HepG2 (cell line): Measurements from ENCODE around the gene CTSG. TPM values are rescaled to one million over a fixed set of nuclear protein-coding genes. Genes with fewer than 3 reads are reported as not detected.

Source experiments
- ATAC-seq: fragments of 200-7000 bp; cut with Tn5 transposase; 3 replicates; pipeline ENCODE4 v1.9.1; 2020; ENCODE audit warnings: mild to moderate bottlenecking, moderate library complexity
- BruUV-seq: library from RNA; stranded (reverse); fragments of 400-500 nt; replicated peaks from 2 replicates; lab custom pipeline; 2021; lab: Mats Ljungman, UMichigan
- CTCF ChIA-PET: fragments of 300-600 bp; formaldehyde crosslinking; extraction: SDS; loops from one replicate; lab custom pipeline; 2021; ENCODE audit warnings: low total read pairs, inconsistent platforms, low intra/inter-chr PET ratio; lab: Yijun Ruan, JAX
- POLR2A ChIA-PET: fragments of 350-600 bp; sonication (Branson Sonifier 250); formaldehyde crosslinking; loops from one replicate; lab custom pipeline; 2020; ENCODE audit warnings: antibody characterized with exemption, inconsistent platforms; lab: Yijun Ruan, JAX
- DNase-seq: peaks from one replicate; pipeline ENCODE4 v3.0.0-alpha.2; 2015; ENCODE audit warnings: low spot score
- FAIRE-seq: peaks from 3 replicates; lab custom pipeline; 2011; peaks lifted over from hg19 to GRCh38; lab: Jason Lieb, UNC
- H2AFZ ChIP-seq: one replicate; pipeline ENCODE4 v1.6.1; 2011; ENCODE audit warnings: low read length, inconsistent platforms
- H3K27ac ChIP-seq: fragments of 300-600 bp; 3 replicates; pipeline ENCODE4 v1.8.0; 2011; ENCODE audit warnings: mixed run types, mild to moderate bottlenecking, mixed read lengths, low read length, inconsistent platforms; ENCODE audit not compliant: insufficient read depth; ENCODE audit errors: extremely low read length
- H3K27me3 ChIP-seq, 2 experiments: fragments of 200-600 bp in 1 of 2; 2 replicates in 1 of 2; 3 replicates in 1 of 2; pipeline versions ENCODE4 v1.6.0 to v1.8.0; 2011; ENCODE audit warnings: low read length in 2 of 2, mild to moderate bottlenecking in 2 of 2, moderate library complexity in 2 of 2, inconsistent platforms in 1 of 2; ENCODE audit not compliant: insufficient read depth in 2 of 2, control insufficient read depth in 1 of 2
- H3K36me3 ChIP-seq, 2 experiments: fragments of 200-600 bp in 1 of 2; replicated peaks in 1 of 2; 2 replicates in 1 of 2; 3 replicates in 1 of 2; pipeline versions ENCODE4 v1.5.1 to v1.8.0; 2011; ENCODE audit warnings: low read length in 2 of 2, inconsistent platforms in 1 of 2; ENCODE audit not compliant: insufficient read depth in 2 of 2, control insufficient read depth in 1 of 2
- H3K4me1 ChIP-seq: 2 replicates; pipeline ENCODE4 v1.5.1; 2012; ENCODE audit warnings: low read length, inconsistent platforms; ENCODE audit not compliant: insufficient read depth
- H3K4me2 ChIP-seq: 2 replicates; pipeline ENCODE4 v1.6.0; 2011; ENCODE audit warnings: low read depth, low read length, inconsistent platforms
- H3K4me3 ChIP-seq, 3 experiments: fragments of 200-600 bp in 1 of 3; sonication (generic), shearing (Covaris generic) in 1 of 3; replicated peaks in 1 of 3; 2 replicates each; pipeline ENCODE4 v1.5.1; 2011 to 2016; ENCODE audit warnings: low read length in 3 of 3, inconsistent platforms in 2 of 3, low read depth in 2 of 3, mild to moderate bottlenecking in 2 of 3, control low read depth in 1 of 3, mixed read lengths in 1 of 3; ENCODE audit not compliant: insufficient read depth in 1 of 3
- H3K79me2 ChIP-seq: one replicate; pipeline ENCODE4 v1.6.1; 2011; ENCODE audit warnings: low read length, inconsistent platforms; ENCODE audit not compliant: insufficient read depth
- H3K9ac ChIP-seq: 2 replicates; pipeline ENCODE4 v1.6.0; 2011; ENCODE audit warnings: mild to moderate bottlenecking, low read depth, low read length, inconsistent platforms; ENCODE audit not compliant: insufficient read depth
- H3K9me3 ChIP-seq: 2 replicates; pipeline ENCODE4 v1.5.1; 2012; ENCODE audit warnings: mild to moderate bottlenecking, low read length
- H4K20me1 ChIP-seq: 2 replicates; pipeline ENCODE4 v1.6.0; 2011; ENCODE audit warnings: inconsistent platforms, mild to moderate bottlenecking, low read length, moderate library complexity; ENCODE audit not compliant: insufficient read depth
- HMGXB3 ChIP-seq: sonication (generic); formaldehyde crosslinking; IDR thresholded peaks from 2 replicates; pipeline ENCODE4 v1.4.0; 2020; ENCODE audit warnings: missing genetic modification reagents, borderline replicate concordance
- HOXD1 ChIP-seq: sonication (generic); formaldehyde crosslinking; IDR thresholded peaks from 2 replicates; pipeline ENCODE4 v1.5.0; 2020; ENCODE audit warnings: missing genetic modification reagents
- MAF1 ChIP-seq: sonication (generic); formaldehyde crosslinking; IDR thresholded peaks from 2 replicates; pipeline ENCODE4 v1.5.0; 2020; ENCODE audit warnings: missing genetic modification reagents, borderline replicate concordance
- NRL ChIP-seq: sonication (generic); formaldehyde crosslinking; IDR thresholded peaks from 2 replicates; pipeline ENCODE4 v1.5.0; 2020; ENCODE audit warnings: missing genetic modification reagents, mild to moderate bottlenecking, moderate library complexity, borderline replicate concordance
- SOX13 ChIP-seq, 3 experiments: fragments of 450-650 bp in 1 of 3; sonication (generic) in 1 of 3; formaldehyde crosslinking in 1 of 3; IDR thresholded peaks in 2 of 3; conservative IDR thresholded peaks in 1 of 3; 2 replicates each; pipeline versions ENCODE4 v1.5.0 to v1.6.1; 2016 to 2020; ENCODE audit warnings: antibody characterized with exemption in 1 of 3, mild to moderate bottlenecking in 1 of 3, missing compliant biosample characterization in 1 of 3, missing genetic modification reagents in 1 of 3, moderate library complexity in 1 of 3
- YEATS4 ChIP-seq: sonication (generic); formaldehyde crosslinking; IDR thresholded peaks from 2 replicates; pipeline ENCODE4 v1.4.0; 2020; ENCODE audit warnings: missing genetic modification reagents, borderline replicate concordance
- ZBTB43 ChIP-seq: sonication (generic); formaldehyde crosslinking; conservative IDR thresholded peaks from 2 replicates; pipeline ENCODE4 v1.4.0; 2020; ENCODE audit warnings: missing genetic modification reagents
- ZFP36L1 ChIP-seq: sonication (generic); formaldehyde crosslinking; IDR thresholded peaks from 2 replicates; pipeline ENCODE4 v1.8.0; 2022; ENCODE audit warnings: mild to moderate bottlenecking, missing genetic modification reagents, moderate library complexity
- WGBS: methylation state at CpG from one replicate; pipeline ENCODE4 v1.1.6; 2017; ENCODE audit warnings: low lambda C conversion rate; 5-methylcytosine and 5-hydroxymethylcytosine counted together
- in situ Hi-C: cut with HindIII; loops from 2 replicates; pipeline ENCODE4 v1.10.0; 2017; ENCODE audit warnings: low pct_unique_long_range_greater_than_20kb; ENCODE audit not compliant: extremely low pct_ligation_motif_present
- intact Hi-C: fragments of 100-400 bp; cut with micrococcal nuclease; formaldehyde crosslinking; loops from one replicate; pipeline ENCODE4 v1.10.0; 2022; ENCODE audit not compliant: unreplicated experiment
- polyA plus RNA-seq, 8 experiments: library from polyadenylated mRNA; depleted of rRNA in 3 of 8; stranded (reverse) in 7 of 8; unstranded in 1 of 8; fragments of >200 nt; fragmentation: Illumina TruSeq in 4 of 8; extraction: Trizol in 4 of 8; gene quantifications; 2 replicates each; pipeline versions ENCODE4 v1.2.1 to v1.2.3, GENCODE V29; 2011 to 2016; ENCODE audit warnings: low read depth in 4 of 8, missing spikeins in 1 of 8, mixed read lengths in 1 of 8; ENCODE audit not compliant: insufficient read depth in 1 of 8
- total RNA-seq, 5 experiments: library from RNA; depleted of rRNA; stranded (reverse); fragments of >200 nt; fragmentation: Illumina TruSeq; extraction: Trizol; gene quantifications; 2 replicates each; pipeline ENCODE4 v1.2.3, GENCODE V29; 2016; ENCODE audit warnings: low read depth in 1 of 5

The CTSG gene
- total and polyA plus RNA-seq, 2 of the 13 experiments (the other 11 are each of a cell fraction or from before 2014, with no cell fraction given): not detected

- Histone ChIP-seq H3K27ac (no peak overlapping the region), H2AFZ (no peak overlapping the region), H3K36me3 (no peaks in the 10 kb centered on the region), H3K4me3 (no peak overlapping the region), H3K79me2 (no peaks in the 10 kb centered on the region), H3K9me3 (no peaks in the 10 kb centered on the region), H3K27me3 (no peaks in the 10 kb centered on the region), H4K20me1 (no peaks in the 10 kb centered on the region), H3K9ac (no peak overlapping the region), H3K4me1 (no peaks in the 10 kb centered on the region), H3K4me2 (no peak overlapping the region)
- BruUV-seq: no TSS peak
- ATAC-seq (no peak), FAIRE-seq (no peak), DNase-seq (no peak)
- no peak for TF ChIP-seq HMGXB3 (CRISPR knock-in tag)
- TF ChIP-seq HOXD1 (CRISPR knock-in tag): no peak
- no peak for TF ChIP-seq MAF1 (CRISPR knock-in tag)
- TF ChIP-seq ZFP36L1 (CRISPR knock-in tag): no peak
- TF ChIP-seq ZBTB43 (CRISPR knock-in tag): no peak
- no peak for TF ChIP-seq SOX13 (IDR thresholded peaks at IDR 0.05)
- TF ChIP-seq SOX13 (CRISPR knock-in tag; conservative IDR thresholded peaks at IDR 0.05 in 1 of 2, IDR thresholded peaks at IDR 0.05 in 1 of 2): no peak
- TF ChIP-seq YEATS4 (CRISPR knock-in tag): no peak
- TF ChIP-seq NRL (CRISPR knock-in tag): no peak
- in situ Hi-C loops (no loop called here), intact Hi-C loops (no loop called here)
- ChIA-PET CTCF (no interaction called here), POLR2A (no interaction called here)
- 51% methylated on average over 2 of the region's 2 CpGs for WGBS
Measured at GRCh38 chr14:24613747-24614146, 37.7 kb upstream of the CTSG start.
